Caki2 (cell line): ENCODE measurements around the gene TES. TPM values are rescaled to one million over a fixed set of nuclear protein-coding genes. Genes with fewer than 3 reads are reported as not detected.
"Not testable (repeated sequence)": the region's sequence is repeated elsewhere in the genome, so short reads cannot be mapped to it uniquely, and the experiment has no call there.

Experiments used
- DNase-seq: peaks from one replicate; pipeline ENCODE4 v3.0.0-alpha.2; 2015; ENCODE audit warnings: low read depth
- in situ Hi-C: cut with HindIII; loops from 2 replicates; pipeline ENCODE4 v1.10.0; 2016; ENCODE audit warnings: low sequenced_read_pairs, low pct_unique_long_range_greater_than_20kb, mixed read lengths
- total RNA-seq: library from RNA; depleted of rRNA; stranded (reverse); fragments of >200 nt; shearing (Covaris generic); gene quantifications from 2 replicates; pipeline ENCODE4 v1.2.3, GENCODE V29; 2014; ENCODE audit warnings: low replicate concordance; rRNA removed

TES gene
- total RNA-seq, 1 experiment from 2014 or later = 134 TPM

DNA sequence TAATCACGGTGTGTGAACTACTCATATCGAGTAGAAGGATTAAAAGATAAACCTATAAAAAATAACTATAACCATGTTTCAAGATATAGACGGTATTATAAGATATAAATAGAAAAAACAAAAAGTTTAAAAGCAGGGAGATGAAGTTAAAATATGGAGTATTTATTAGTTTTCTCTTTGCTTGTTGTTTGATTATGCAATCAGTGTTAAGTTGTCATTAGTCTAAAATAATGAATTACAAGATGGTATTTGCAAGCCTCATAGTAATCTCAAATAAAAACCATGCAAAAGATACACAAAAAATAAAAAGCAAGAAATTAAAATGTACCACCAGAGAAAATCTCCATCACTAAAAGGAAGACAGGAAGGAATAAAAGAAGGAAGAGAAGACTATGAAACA, 83.3 kb downstream of the TES start:
- in situ Hi-C loops = no loop called here
- DNase-seq = no peak

GRCh38 chr7:116295903-116296302, 85.6 kb downstream of the TES start:
- DNase-seq, in situ Hi-C loops: not testable (repeated sequence)

DNA sequence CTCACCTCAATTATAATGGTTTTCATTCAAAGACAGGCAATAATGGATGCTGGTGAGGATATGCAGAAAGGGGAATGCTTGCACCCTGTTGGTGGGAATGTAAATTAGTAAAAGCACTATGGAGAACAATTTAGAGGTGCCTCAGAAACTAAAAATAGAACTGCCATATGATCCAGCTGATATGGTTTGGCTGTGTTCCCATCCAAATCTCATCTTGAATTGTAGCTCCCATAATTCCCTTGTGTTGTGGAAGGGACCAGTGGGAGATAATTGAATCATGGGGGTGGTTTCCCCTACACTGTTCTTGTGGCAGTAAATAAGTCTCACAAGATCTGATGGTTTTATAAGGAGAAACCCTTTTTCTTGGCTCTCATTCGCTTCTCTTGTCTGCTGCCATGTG, 87.7 kb downstream of the TES start:
- no peak for DNase-seq
- in situ Hi-C loops = no loop called here

- in situ Hi-C loops = no loop called here
- DNase-seq = no peak
These were observed 88.2 kb downstream of the TES start for GRCh38 chr7:116298576-116298975.

GRCh38 chr7:116305485-116306408, 95.4 kb downstream of the TES start:
- in situ Hi-C loops = no loop called here
- DNase-seq = no peak

GRCh38 chr7:116306409-116307048, 96.2 kb downstream of the TES start:
- DNase-seq = no peak
- in situ Hi-C loops = no loop called here

DNA sequence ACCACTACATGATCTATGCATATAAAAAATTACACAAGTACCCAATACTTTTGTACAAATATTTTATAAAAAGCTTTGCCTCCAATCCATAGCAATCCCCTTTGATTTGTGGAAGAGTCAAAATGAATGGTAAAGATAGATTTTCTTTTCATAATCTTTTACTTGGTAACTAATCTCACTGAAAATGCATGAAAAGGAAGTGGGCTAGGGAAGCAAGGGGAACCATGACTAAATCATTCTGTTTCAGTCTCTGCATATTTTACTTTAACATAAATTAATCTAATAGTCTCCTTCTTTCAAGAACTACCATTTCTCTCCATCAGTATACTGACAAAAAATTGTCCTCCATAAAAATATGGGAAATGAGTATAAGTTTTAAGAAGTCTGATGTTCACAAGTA, 96.9 kb downstream of the TES start:
- in situ Hi-C loops = no loop called here
- no peak for DNase-seq

Other genes with a start within 250 kb of the TES start
- not detected in 2 replicates for gene TFEC, start 179.8 kb upstream of the TES start, total RNA-seq